Stimulated activated naive CD8-positive, alpha-beta T cell treated with anti-CD3 and anti-CD28 coated beads, Interleukin-15, amount 100 ng/mL, for 72 hours (primary cell): ENCODE results near the gene SMYD3.

Source experiments
- ATAC-seq: fragments of 150-1000 bp; cut with Tn5 transposase; 2 replicates; pipeline ENCODE4 v1.10.0; 2021; ENCODE audit warnings: mild to moderate bottlenecking, moderate library complexity
- DNase-seq, 2 donors: peaks; one replicate each; pipeline ENCODE4 v3.0.0; 2021 to 2022
- H3K27ac Mint-ChIP-seq, 2 donors: one replicate each; pipeline ENCODE4 v1.8.0; 2022; ENCODE audit warnings: mild to moderate bottlenecking in 2 of 2, mixed read lengths in 2 of 2, moderate library complexity in 2 of 2
- H3K27me3 Mint-ChIP-seq: one replicate; pipeline ENCODE4 v1.8.0; 2022; ENCODE audit warnings: mixed read lengths
- H3K4me1 Mint-ChIP-seq: one replicate; pipeline ENCODE4 v1.8.0; 2022; ENCODE audit warnings: mild to moderate bottlenecking, mixed read lengths
- H3K4me3 Mint-ChIP-seq, 2 donors: one replicate each; pipeline ENCODE4 v1.8.0; 2022; ENCODE audit warnings: mild to moderate bottlenecking in 2 of 2, mixed read lengths in 2 of 2, moderate library complexity in 1 of 2
- H3K9me3 Mint-ChIP-seq, 2 donors: one replicate each; pipeline ENCODE4 v1.8.0; 2022; ENCODE audit warnings: mixed read lengths in 2 of 2

The SMYD3 gene

GRCh38 chr1:245710961-245711903 is 795.8 kb downstream of the SMYD3 start:
- Mint-ChIP-seq H3K4me3 (no peak overlapping the region), H3K27me3 (no peaks in the 10 kb centered on the region), H3K27ac (no peak overlapping the region), H3K4me1 (no peaks in the 10 kb centered on the region), H3K9me3 (no peaks in the 10 kb centered on the region)
- ATAC-seq (no peak), DNase-seq (no peak)

- Mint-ChIP-seq H3K27me3 (no peaks in the 10 kb centered on the region), H3K4me3 (no peak overlapping the region), H3K9me3 (no peaks in the 10 kb centered on the region), H3K27ac (no peak overlapping the region), H3K4me1 (no peaks in the 10 kb centered on the region)
- no peak for DNase-seq
- no peak for ATAC-seq
Observed at GRCh38 chr1:245707941-245708340, 799.1 kb downstream of the SMYD3 start.

GRCh38 chr1:245704765-245705164 is 802.3 kb downstream of the SMYD3 start:
- Mint-ChIP-seq H3K4me1 (no peaks in the 10 kb centered on the region), H3K27me3 (no peaks in the 10 kb centered on the region), H3K27ac (no peak overlapping the region), H3K4me3 (no peak overlapping the region), H3K9me3 (peaks cover 0 to 6% of the 10 kb centered on the region in 2 donors)
- no peak for ATAC-seq
- DNase-seq = no peak

DNA sequence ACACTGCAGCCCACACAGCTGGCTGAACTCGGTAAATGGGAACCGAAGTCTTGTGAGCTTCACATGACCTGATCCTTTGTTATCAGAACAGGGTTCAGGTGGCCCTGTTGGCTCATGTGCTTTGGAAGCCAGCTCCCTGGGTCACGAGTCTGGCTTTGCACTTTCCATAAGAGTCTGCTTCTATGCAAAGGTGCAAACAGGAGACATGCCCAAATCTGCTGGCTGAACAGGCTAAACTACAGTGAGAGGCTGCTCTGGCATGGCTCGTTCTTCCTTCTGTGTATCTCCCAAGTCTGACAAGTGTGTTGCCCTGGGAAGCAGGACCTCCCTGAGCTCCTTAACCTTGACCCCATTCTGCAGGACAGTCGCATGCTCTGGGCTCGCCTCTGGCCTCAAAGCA is 802.7 kb downstream of the SMYD3 start:
- no peak overlapping the region for H3K4me3 Mint-ChIP-seq
- no peaks in the 10 kb centered on the region for H3K4me1 Mint-ChIP-seq
- peaks cover 0 to 6% of the 10 kb centered on the region in 2 donors for H3K9me3 Mint-ChIP-seq
- DNase-seq (no peak), ATAC-seq (no peak)
- no peaks in the 10 kb centered on the region for H3K27me3 Mint-ChIP-seq
- H3K27ac Mint-ChIP-seq = no peak overlapping the region

DNA sequence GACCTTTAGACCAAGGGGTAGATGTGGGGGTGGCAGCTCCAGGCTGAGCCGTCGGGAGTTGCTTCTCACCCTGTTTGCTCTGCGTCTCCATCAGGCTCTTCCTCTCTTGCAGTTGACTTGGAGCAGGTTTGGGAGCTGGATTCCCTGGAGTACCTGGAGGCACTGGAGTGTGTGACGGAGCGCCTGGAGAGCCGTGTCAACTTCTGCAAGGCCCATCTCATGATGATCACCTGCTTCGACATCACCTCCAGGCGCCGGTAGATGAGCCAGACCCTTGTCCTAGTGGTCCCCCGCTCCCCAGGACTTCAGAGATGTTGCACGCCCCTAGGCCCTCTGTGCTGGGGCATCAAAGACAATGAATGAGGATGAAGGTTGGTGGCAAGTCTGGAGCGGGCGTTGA is 804.7 kb downstream of the SMYD3 start:
- ATAC-seq = no peak
- DNase-seq = no peak
- Mint-ChIP-seq H3K27ac (no peak overlapping the region), H3K4me3 (no peak overlapping the region), H3K4me1 (no peaks in the 10 kb centered on the region), H3K9me3 (peaks cover 0 to 6% of the 10 kb centered on the region in 2 donors), H3K27me3 (no peaks in the 10 kb centered on the region)

DNA sequence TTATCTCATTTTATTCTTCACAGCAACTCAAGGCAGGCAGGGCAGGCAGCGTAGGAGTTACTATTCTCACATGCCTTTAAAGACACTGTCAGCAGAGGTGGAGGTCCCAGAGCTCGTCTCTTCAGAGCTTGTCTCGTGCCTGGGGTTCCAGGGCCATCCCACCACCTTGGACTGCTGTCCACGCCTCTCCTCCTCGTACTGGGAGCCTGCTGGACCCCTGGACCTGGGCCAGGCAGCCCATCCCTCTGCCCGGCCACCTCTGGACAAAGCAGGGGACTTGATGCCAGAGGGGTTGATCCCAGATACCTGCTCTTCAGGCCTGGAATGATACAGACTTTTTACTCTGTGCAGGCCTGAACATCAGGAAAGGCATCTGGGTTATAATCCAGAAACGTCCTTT is 805.4 kb downstream of the SMYD3 start:
- H3K27ac Mint-ChIP-seq = no peak overlapping the region
- no peak for ATAC-seq

DNA sequence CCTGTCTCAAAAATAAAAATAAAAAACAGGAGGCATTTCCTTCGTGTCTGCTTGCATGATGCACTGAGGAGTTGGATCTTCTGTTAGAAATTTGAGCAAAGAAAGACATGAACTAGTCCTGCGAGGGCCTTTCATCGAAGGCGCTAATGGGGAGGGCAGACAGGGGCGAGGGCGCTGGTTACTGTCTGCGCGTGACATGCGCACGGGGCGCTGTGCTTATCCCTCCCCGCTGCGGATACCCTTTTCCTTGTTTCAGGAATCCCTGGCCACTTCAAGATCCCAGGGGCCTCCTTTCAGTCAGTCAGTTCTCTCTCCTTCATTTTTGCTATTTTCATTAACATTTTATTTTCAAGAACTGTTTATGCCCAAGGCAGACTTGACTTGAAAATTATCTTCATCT is 806.4 kb downstream of the SMYD3 start:
- H3K9me3 Mint-ChIP-seq = peaks cover 0 to 6% of the 10 kb centered on the region in 2 donors
- H3K4me1 Mint-ChIP-seq = no peaks in the 10 kb centered on the region
- no peak overlapping the region for H3K4me3 Mint-ChIP-seq
- DNase-seq = no peak
- H3K27me3 Mint-ChIP-seq = no peaks in the 10 kb centered on the region
- no peak for ATAC-seq
- no peak overlapping the region for H3K27ac Mint-ChIP-seq

More for the DNA sequence above, 805.4 kb downstream of the SMYD3 start:
- Mint-ChIP-seq H3K4me3 (no peak overlapping the region), H3K4me1 (no peaks in the 10 kb centered on the region), H3K9me3 (peaks cover 0 to 6% of the 10 kb centered on the region in 2 donors), H3K27me3 (no peaks in the 10 kb centered on the region)
- DNase-seq = no peak
